HG02885 (cell line): Measurements from ENCODE around the gene ATF2.

Experiments
- ATAC-seq: cut with Tn5 transposase; IDR thresholded peaks from one replicate; pipeline ENCODE4 v1.9.1; 2021; ENCODE audit warnings: mild to moderate bottlenecking; ENCODE audit not compliant: unreplicated experiment, poor library complexity

The ATF2 gene

DNA sequence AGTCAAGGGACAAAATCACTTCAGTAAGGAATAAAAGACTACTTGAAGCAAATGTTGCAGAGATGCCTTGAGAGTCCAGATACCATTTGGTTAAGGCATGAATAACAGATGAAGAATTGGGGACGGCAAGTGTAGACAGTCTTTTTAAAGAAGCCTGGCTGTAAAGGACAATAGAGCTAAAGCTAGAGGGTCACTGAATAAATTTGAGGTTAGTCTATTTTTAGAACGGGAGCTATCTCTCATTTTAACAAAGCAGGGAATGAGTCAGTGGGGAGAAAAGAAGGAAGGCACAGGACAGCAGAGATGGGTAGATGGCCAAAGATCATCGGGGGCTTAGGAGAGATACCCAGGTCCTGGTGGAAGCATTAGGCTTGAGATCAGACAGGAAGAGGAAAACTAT lies 132.2 kb downstream of the ATF2 start:
- no peak for ATAC-seq

DNA sequence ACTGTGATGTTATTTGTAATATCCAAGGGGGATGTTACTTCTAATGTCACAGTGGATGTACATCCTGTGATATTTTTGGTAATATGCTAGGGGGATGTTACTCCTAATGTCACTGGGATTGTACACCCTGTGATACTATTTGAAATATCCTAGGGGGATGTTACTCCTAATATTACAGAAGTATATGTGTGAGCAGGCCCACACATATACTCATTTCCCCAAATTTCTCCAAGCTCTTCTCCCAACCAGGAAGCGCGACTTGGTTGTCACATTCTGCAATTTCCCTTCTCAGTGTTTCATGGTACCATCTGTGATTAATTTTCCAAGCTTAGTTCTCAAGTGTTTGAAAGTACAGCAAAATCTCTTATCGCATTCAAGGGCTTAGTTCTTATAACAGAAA lies 133.3 kb downstream of the ATF2 start:
- ATAC-seq: no peak

DNA sequence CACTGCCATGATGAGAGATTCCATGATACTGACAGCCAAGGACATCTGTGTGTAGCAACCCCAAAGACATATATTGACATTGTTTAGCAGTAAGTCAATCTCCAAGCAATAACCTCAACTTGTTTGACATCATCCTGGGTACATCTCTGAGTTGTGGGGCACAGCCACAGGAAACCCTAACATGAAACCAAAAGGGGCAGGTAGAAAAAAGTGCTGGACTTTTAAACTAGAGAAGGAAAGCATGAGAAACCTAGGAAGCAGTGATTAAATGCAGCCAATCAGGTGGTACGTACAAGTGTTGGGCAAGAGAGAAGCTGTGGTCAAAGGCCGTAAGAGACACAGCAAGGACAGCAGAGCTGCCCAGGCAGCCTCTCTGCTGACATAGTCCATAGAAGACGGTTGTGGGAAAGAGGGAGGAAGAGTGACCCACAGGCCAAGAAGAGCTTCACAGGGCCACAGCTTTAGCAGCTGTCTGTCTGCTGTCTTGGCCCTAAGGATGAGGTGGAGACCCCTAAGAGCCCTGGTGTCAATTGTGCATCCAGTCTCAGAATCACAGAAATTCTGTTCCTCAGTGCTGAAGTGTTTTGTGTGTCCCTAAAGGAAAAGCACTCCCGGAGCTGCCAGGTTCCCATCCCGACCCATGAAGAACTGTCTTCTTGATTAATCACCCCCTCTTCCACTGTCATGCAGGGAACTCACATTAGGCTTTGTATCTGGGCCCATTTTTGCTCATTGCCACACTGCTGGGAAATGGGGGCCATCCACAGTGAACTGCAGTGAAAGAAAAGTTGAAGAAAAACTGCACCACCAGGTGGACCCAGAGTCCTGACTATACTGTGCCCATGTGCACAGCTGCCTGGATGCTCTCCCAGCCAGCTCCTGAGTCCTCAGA lies 137.4 kb downstream of the ATF2 start:
- no peak for ATAC-seq

DNA sequence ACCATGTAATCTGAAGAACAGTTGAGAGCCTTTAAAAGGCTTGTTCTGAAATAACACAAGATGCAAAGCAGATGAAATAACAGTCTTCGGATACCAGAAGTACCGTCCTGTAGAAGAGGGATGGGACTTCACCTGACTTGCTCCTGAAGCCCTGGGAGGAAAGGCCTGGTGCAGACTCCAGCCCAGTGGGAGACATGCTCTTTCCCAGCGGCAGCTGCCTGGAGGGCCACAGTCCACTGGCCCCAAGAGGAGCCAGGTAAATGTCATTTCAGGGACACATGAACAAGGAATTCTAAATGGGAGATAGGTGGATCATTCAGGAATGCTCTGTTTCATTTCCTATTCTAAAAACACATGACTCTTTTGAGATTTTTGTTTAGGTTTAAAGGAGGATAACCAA lies 140.2 kb downstream of the ATF2 start:
- ATAC-seq: no peak

DNA sequence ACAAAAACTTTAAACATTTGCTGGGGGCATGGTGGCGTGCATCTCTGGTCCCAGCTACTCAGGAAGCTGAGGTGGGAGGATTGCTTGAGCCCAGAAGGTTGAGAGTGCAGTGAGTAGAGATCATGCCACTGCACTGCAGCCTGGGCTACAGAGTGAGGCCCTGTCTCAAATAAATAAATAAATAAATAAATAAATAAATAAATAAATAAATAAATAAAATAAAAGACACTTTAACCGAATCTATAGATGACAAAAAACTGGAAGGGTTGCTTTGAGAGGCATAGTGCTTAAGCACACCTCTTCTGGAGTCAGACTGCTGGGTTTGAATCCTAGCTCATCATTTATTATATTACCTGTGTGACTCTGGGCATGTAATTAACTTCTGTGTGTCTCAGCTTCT lies 141.6 kb downstream of the ATF2 start:
- no peak for ATAC-seq

DNA sequence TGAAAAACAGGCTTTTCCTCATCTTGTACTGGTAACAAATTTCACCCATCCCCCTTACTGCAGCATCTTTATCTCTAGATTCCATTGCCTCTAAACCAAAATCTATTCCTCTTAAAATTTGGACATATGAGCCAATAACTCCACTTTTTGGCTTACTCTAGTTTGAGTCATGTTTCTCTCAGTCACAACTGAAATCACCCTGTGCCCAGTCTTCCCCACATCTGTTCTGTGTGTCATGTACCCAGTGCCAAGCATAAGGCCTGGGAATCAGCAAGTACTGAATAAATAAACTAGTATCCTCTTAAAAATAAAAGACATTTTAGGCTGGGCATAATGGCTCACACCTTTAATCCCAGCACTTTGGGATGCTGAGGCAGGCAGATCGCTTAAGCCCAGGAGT lies 142.1 kb downstream of the ATF2 start:
- ATAC-seq: no peak

DNA sequence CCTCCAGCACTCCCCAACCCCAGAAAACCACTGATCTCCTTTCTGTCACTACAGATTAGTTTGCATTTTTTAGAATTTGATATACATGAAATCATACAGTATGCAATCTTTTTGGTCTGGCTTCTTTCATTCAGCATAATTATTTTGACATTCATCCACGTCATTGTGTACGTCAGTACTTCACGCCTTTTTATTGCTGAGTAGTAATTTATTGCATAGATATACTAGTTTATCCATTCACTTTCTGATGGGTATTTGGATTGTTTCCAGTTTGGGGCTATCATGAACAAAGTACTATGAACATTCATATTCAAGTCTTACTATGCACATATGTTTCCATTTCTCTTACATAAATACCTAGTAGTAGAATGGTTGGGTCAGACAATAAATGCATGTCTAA lies 142.8 kb downstream of the ATF2 start:
- no peak for ATAC-seq

DNA sequence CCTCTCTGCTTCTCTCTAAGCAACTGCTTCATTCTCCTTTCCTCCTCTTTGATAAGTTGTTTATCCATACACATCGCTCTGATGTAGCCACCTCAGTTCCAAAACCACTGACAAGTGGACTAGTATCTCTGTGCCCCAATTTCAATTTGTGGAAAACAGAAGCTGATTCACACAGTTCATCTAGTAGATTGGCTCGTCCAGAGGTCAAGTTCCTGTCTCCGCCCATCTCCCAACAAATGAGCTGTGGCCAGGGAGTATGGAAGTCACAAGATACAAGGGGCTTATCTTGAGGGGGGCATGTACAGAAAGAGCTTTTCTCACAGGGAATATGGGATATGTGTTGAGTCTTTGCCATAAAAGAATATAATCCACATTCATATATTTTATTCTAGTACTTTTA lies 145.1 kb downstream of the ATF2 start:
- ATAC-seq: no peak
